ENCODE data around the gene MRPS31. TPM values are rescaled to one million over a fixed set of nuclear protein-coding genes. Genes with fewer than 3 reads are reported as not detected.

MRPS31 gene
- 10 to 100 TPM; 19.2 to 19.9 TPM for total RNA-seq

- no peaks in the 10 kb centered on the region for H3K36me3 ChIP-seq
- no peaks in the 10 kb centered on the region for H3K9me3 ChIP-seq
- peak; percentile 85 for DNase-seq (ENCODE audit: low spot score)
- H3K4me1 ChIP-seq (replicated peaks), result peaks cover 2% of the 10 kb centered on the region
- H3K4me3 ChIP-seq, result peak within 1 kb of the TSS; percentile 62 to 64
- intact Hi-C loops (cut with DNase I), result no loop called here
- H3K27me3 ChIP-seq (replicated peaks; ENCODE audit: insufficient read depth), result no peaks in the 10 kb centered on the region
- WGBS, result under 1% methylated on average over 52 of the region's 52 CpGs
- H3K27ac ChIP-seq, result peak within 1 kb of the TSS; percentile 82 to 87
- TF ChIP-seq CTCF (IDR thresholded peaks at IDR 0.05) (peak in 2 of 4 experiments; percentile 14 to 22), POLR2A (IDR thresholded peaks at IDR 0.05) (peak; percentile 64), POLR2AphosphoS5 (IDR thresholded peaks at IDR 0.05) (peak; percentile 91)
These were observed at the start of gene MRPS31 for GRCh38 chr13:40770934-40771618. TSS of gene MRPS31 (minus strand) at chr13:40771190. CDS start at chr13:40771136, 54 bp downstream.

GRCh38 chr13:40819797-40820315 lies 48.9 kb upstream of the MRPS31 start:
- H3K4me1 ChIP-seq (replicated peaks), result no peaks in the 10 kb centered on the region
- WGBS, result 93% methylated on average over 1 of the region's 1 CpG
- no peak overlapping the region for H3K4me3 ChIP-seq
- H3K9me3 ChIP-seq, result no peaks in the 10 kb centered on the region
- intact Hi-C loops (cut with DNase I), result no loop called here
- H3K27me3 ChIP-seq (replicated peaks; ENCODE audit: insufficient read depth), result no peaks in the 10 kb centered on the region
- H3K36me3 ChIP-seq, result no peaks in the 10 kb centered on the region
- no peak for DNase-seq (ENCODE audit: low spot score)
- no peak overlapping the region for H3K27ac ChIP-seq
- TF ChIP-seq POLR2A (IDR thresholded peaks at IDR 0.05), result no peak

- no peaks in the 10 kb centered on the region for H3K27me3 ChIP-seq (replicated peaks; ENCODE audit: insufficient read depth)
- TF ChIP-seq POLR2AphosphoS5 (IDR thresholded peaks at IDR 0.05), result no peak
- TF ChIP-seq POLR2A (IDR thresholded peaks at IDR 0.05), result no peak
- TF ChIP-seq CTCF (IDR thresholded peaks at IDR 0.05), result no peak
- intact Hi-C loops (cut with DNase I), result no loop called here
- H3K4me3 ChIP-seq, result no peak overlapping the region
- no peaks in the 10 kb centered on the region for H3K9me3 ChIP-seq
- no peaks in the 10 kb centered on the region for H3K36me3 ChIP-seq
- WGBS, result 81% methylated on average over 5 of the region's 5 CpGs
- no peaks in the 10 kb centered on the region for H3K4me1 ChIP-seq (replicated peaks)
- no peak overlapping the region for H3K27ac ChIP-seq
- DNase-seq (ENCODE audit: low spot score), result no peak
These were observed 47.9 kb upstream of the MRPS31 start for GRCh38 chr13:40818926-40819325.

DNA sequence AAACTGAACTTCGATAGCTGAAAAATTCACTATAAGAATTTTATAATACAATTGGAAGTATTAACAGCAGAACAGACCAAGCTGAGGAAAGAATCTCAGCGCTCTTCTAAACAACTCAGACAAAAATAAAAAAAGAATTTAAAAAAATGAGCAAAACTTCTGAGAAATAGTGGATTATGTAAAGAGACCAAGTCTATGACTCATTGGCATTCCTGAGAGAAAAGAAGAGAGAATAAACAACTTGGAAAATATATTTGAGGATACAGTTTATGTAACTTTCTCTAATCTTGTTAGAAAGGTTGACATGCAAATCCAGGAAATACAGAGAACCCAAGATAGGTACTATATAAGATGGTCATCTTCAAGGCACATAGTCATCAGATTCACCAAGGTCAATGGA lies 43.8 kb upstream of the MRPS31 start:
- no peaks in the 10 kb centered on the region for H3K36me3 ChIP-seq
- H3K4me3 ChIP-seq, result no peak overlapping the region
- no peak overlapping the region for H3K27ac ChIP-seq
- 96% methylated on average over 2 of the region's 2 CpGs for WGBS
- no peak for DNase-seq (ENCODE audit: low spot score)
- no peaks in the 10 kb centered on the region for H3K4me1 ChIP-seq (replicated peaks)
- H3K9me3 ChIP-seq, result no peaks in the 10 kb centered on the region
- intact Hi-C loops (cut with DNase I), result no loop called here
- no peak for TF ChIP-seq POLR2AphosphoS5 (IDR thresholded peaks at IDR 0.05)
- TF ChIP-seq CTCF (IDR thresholded peaks at IDR 0.05), result no peak
- no peak for TF ChIP-seq POLR2A (IDR thresholded peaks at IDR 0.05)
- H3K27me3 ChIP-seq (replicated peaks; ENCODE audit: insufficient read depth), result no peaks in the 10 kb centered on the region

DNA sequence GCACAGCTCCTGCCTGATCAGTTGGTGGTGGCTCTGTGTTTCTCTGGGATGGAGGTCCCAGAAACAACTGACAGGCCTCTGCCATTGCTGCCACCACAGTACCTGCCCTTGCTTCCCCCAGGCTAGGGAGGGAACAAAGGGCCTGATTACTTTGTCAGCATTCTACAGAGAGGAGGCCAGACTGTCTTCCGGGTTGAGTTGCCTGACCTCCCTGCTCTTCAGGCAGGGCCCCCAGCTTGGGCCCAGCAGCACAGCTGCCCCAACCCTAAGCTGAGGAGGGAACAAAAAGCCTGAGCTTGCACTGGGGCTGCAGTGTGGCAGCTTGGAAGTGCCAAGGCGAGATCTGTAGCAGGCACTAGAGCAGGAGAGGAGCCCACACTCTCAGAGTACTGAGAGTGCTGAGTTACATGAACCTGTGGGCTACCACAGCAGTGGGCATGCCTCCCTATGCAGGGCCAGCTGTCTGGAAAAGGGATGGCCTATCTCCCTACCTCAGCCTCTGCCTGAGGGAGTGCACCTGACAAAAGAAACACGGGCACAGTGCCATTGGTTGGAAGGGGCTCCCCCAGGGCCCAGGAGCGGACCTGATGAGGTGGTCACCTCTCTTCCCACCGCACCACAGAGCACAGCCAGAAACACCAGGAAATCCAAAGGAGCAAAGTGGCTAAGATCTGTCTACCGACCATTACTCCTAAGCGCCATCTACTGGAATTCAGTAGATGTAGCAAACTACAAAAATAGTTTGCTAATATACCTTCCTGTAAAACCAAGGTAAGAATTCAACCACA lies 42.9 kb upstream of the MRPS31 start:
- no peak for DNase-seq (ENCODE audit: low spot score)
- Histone ChIP-seq H3K4me3 (no peak overlapping the region), H3K4me1 (replicated peaks) (no peaks in the 10 kb centered on the region), H3K36me3 (no peaks in the 10 kb centered on the region), H3K27me3 (replicated peaks; ENCODE audit: insufficient read depth) (no peaks in the 10 kb centered on the region), H3K27ac (no peak overlapping the region), H3K9me3 (no peaks in the 10 kb centered on the region)
- WGBS, result 83% methylated on average over 7 of the region's 7 CpGs
- TF ChIP-seq CTCF (IDR thresholded peaks at IDR 0.05) (peak in 3 of 4 experiments; percentile 26 to 33 (median 30)), POLR2AphosphoS5 (IDR thresholded peaks at IDR 0.05) (peak; percentile 8), POLR2A (IDR thresholded peaks at IDR 0.05) (no peak)
- intact Hi-C loops (cut with DNase I), result no loop called here

All from prostate gland (tissue), 2 donors.